Measurements from ENCODE around the gene CARD9.

CARD9 gene

DNA sequence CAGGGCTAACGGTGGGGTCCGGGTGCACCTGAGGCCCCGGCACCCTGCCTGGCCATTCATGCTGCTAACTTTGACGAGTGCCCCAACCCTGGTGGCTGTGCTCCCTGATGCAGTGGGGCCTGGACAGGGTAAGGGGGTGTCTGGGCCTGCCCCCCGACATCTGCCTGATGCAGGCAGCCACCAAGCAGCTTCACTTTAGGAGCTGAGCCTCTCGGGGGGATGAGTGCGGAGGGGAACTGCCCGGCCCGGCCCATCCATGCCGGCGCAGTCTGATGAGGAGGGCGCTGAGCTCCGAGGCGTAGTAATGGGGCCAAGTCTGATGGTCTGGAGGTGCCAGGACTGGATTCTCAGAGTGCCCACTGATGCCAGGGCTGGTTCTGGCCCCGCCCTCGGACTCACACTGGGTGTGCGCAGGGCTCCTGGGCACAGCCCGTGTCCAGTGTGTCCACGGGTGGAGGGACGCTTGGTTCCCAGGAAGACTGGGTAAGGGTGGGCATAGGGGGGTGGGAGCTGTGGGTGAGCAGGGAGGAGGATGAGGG, 26.5 kb downstream of the CARD9 start:
- H3K27ac ChIP-seq (ENCODE audit: low read depth, low read length), result no peak overlapping the region
- H3K4me1 ChIP-seq (ENCODE audit: control insufficient read depth, low read length), result peaks cover 9% of the 10 kb centered on the region; the same call in 1 of the 2 replicates
- no peaks in the 10 kb centered on the region for H3K36me3 ChIP-seq (ENCODE audit: control insufficient read depth, low read length)
- H3F3A ChIP-seq (ENCODE audit: control insufficient read depth, insufficient read depth), result no peaks in the 10 kb centered on the region
- no peaks in the 10 kb centered on the region for H4K20me1 ChIP-seq (ENCODE audit: control insufficient read depth, insufficient read depth, low read depth, low read length)
- H3K9me2 ChIP-seq (replicated peaks; ENCODE audit: control insufficient read depth, low read length), result no peaks in the 10 kb centered on the region
- no peaks in the 10 kb centered on the region for H3K79me2 ChIP-seq (ENCODE audit: control insufficient read depth, low read length)
- no peak overlapping the region for H3K4me2 ChIP-seq (ENCODE audit: low read length)
- TF ChIP-seq, protein P1, sequence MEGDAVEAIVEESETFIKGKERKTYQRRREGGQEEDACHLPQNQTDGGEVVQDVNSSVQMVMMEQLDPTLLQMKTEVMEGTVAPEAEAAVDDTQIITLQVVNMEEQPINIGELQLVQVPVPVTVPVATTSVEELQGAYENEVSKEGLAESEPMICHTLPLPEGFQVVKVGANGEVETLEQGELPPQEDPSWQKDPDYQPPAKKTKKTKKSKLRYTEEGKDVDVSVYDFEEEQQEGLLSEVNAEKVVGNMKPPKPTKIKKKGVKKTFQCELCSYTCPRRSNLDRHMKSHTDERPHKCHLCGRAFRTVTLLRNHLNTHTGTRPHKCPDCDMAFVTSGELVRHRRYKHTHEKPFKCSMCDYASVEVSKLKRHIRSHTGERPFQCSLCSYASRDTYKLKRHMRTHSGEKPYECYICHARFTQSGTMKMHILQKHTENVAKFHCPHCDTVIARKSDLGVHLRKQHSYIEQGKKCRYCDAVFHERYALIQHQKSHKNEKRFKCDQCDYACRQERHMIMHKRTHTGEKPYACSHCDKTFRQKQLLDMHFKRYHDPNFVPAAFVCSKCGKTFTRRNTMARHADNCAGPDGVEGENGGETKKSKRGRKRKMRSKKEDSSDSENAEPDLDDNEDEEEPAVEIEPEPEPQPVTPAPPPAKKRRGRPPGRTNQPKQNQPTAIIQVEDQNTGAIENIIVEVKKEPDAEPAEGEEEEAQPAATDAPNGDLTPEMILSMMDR (IDR thresholded peaks at IDR 0.05; ENCODE audit: low read depth, low read length, poor library complexity, severe bottlenecking), result no peak
- TF ChIP-seq EZH2phosphoT487 (IDR thresholded peaks at IDR 0.05; ENCODE audit: borderline replicate concordance, low read length), result no peak
- H3K27me3 ChIP-seq (ENCODE audit: control insufficient read depth, low read length), result no peaks in the 10 kb centered on the region
- no peaks in the 10 kb centered on the region for H3K9me3 ChIP-seq (ENCODE audit: control insufficient read depth, insufficient read depth, low read length)
- no peak overlapping the region for H3K4me3 ChIP-seq (ENCODE audit: low read length)

DNA sequence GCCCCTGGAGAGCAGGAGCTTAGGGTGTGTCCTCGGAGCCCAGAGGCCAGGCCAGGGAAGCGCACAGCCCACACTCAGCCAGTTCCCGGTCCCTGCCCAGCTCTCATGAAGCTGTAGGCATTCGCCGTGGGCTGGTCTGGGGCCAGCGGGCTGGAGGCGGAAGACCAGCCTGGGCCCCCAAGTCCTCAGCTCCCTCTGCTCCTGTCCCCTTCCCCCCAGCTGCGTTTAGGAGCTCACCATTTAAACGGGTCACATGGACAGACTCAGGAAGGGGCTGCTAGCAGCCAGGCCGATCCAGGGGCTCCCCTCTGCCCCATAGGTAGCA, 27.4 kb downstream of the CARD9 start:
- Histone ChIP-seq H4K20me1 (ENCODE audit: control insufficient read depth, insufficient read depth, low read depth, low read length) (no peaks in the 10 kb centered on the region), H3K4me2 (ENCODE audit: low read length) (no peak overlapping the region), H3K9me3 (ENCODE audit: control insufficient read depth, insufficient read depth, low read length) (no peaks in the 10 kb centered on the region), H3K9me2 (replicated peaks; ENCODE audit: control insufficient read depth, low read length) (no peaks in the 10 kb centered on the region), H3F3A (ENCODE audit: control insufficient read depth, insufficient read depth) (no peaks in the 10 kb centered on the region), H3K27me3 (ENCODE audit: control insufficient read depth, low read length) (no peaks in the 10 kb centered on the region), H3K79me2 (ENCODE audit: control insufficient read depth, low read length) (no peaks in the 10 kb centered on the region), H3K36me3 (ENCODE audit: control insufficient read depth, low read length) (no peaks in the 10 kb centered on the region), H3K4me3 (ENCODE audit: low read length) (no peak overlapping the region), H3K4me1 (ENCODE audit: control insufficient read depth, low read length) (peaks cover 9% of the 10 kb centered on the region; the same call in 1 of the 2 replicates), H3K27ac (ENCODE audit: low read depth, low read length) (no peak overlapping the region)
- TF ChIP-seq, protein P1 (IDR thresholded peaks at IDR 0.05; ENCODE audit: low read depth, low read length, poor library complexity, severe bottlenecking), result no peak

DNA sequence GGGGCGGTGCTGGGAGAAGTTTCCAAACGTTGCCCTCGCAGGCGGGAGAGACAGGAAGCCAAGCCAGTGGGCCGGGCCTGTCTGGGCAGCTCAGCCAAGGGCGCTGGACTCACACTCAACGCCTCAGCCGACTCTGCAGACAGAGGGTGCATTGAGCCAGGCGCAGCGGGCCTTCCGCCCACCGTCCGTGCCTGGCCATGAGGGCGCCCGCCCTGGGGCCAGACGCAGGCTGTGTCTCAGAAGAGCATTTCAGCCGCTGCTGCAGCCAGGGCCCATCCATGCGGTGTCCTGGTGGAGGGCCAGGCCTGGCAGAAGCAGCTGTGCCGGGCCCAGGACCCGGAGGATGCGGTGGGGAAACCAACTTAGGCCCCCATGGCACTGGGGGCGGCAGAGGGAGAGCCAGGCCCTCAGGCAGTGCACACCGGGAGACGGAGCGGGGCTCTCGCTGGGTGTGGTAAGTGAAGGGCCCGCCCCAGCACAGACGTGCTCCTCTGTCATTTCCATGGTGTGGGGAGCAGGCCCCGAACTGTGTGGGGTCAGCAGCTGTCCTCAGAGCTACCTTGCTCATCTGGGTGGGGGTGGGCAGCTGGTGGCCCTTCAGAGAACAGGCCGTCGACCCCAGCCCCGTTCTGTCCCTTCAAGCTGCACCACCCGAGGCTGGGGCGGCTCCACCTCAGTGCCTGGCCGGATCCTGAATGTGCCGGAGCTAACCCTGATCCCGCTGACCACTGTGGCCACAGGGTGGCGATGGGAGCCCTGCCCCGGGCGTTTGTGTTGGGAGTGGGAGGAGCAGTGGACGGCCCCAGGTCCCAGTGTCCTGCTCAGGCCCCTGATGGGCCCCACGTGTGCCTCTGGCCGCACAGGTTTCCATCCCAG, 27.9 kb downstream of the CARD9 start:
- Histone ChIP-seq H3K4me1 (ENCODE audit: control insufficient read depth, low read length) (peaks cover 9% of the 10 kb centered on the region; the same call in 1 of the 2 replicates), H3K27ac (ENCODE audit: low read depth, low read length) (no peak overlapping the region), H3K4me2 (ENCODE audit: low read length) (no peak overlapping the region), H3K79me2 (ENCODE audit: control insufficient read depth, low read length) (no peaks in the 10 kb centered on the region), H3K36me3 (ENCODE audit: control insufficient read depth, low read length) (no peaks in the 10 kb centered on the region), H3F3A (ENCODE audit: control insufficient read depth, insufficient read depth) (no peaks in the 10 kb centered on the region), H3K9me3 (ENCODE audit: control insufficient read depth, insufficient read depth, low read length) (no peaks in the 10 kb centered on the region), H3K4me3 (ENCODE audit: low read length) (no peak overlapping the region), H3K27me3 (ENCODE audit: control insufficient read depth, low read length) (no peaks in the 10 kb centered on the region), H3K9me2 (replicated peaks; ENCODE audit: control insufficient read depth, low read length) (no peaks in the 10 kb centered on the region), H4K20me1 (ENCODE audit: control insufficient read depth, insufficient read depth, low read depth, low read length) (no peaks in the 10 kb centered on the region)
- TF ChIP-seq, protein P1 (IDR thresholded peaks at IDR 0.05; ENCODE audit: low read depth, low read length, poor library complexity, severe bottlenecking), result no peak
- no peak for TF ChIP-seq EZH2phosphoT487 (IDR thresholded peaks at IDR 0.05; ENCODE audit: borderline replicate concordance, low read length)

Data from DOHH2 (cell line).